Embryonic facial prominence (tissue), 1 donor: ENCODE measurements around the gene HDHD3.

ENCODE experiments used
- DNase-seq: peaks from one replicate; pipeline ENCODE4 v3.0.0-alpha.2; 2016; ENCODE audit errors: extremely low spot score

Gene HDHD3

GRCh38 chr9:113331780-113332179, 45.0 kb downstream of the HDHD3 start:
- no peak for DNase-seq

GRCh38 chr9:113328045-113328782, 48.6 kb downstream of the HDHD3 start:
- no peak for DNase-seq

GRCh38 chr9:113326230-113326629, 50.6 kb downstream of the HDHD3 start:
- no peak for DNase-seq
